ENCODE data around the gene BCL7B. TPM values are rescaled to one million over a fixed set of nuclear protein-coding genes. Genes with fewer than 3 reads are reported as not detected.
"Not testable (repeated sequence)": the region's sequence is repeated elsewhere in the genome, so short reads cannot be mapped to it uniquely, and the experiment has no call there.

Gene BCL7B
- polyA plus RNA-seq, 5 donors, result 29.2 to 43.2 (median 30.9) TPM

- DNase-seq, result no peak
These were observed 52.6 kb downstream of the BCL7B start for GRCh38 chr7:73504920-73505319.

DNA sequence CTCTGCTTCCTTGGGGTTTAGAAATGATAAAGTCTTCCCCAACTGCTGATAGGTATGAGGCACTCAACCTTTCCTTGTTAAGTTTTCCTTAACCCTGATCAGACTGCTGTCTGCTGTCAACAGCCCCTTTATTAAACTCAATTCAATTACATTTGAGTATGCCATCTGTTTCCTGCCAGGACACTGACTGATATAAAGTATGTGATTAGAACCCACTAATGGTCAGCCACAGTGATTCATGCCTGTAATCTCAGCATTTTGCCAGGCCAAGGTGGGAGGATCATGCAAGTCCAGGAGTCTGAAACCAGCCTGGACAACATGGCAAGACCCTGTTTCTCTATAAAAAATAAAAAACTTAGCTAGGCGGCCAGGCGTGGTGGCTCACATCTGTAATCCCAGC is 53.5 kb downstream of the BCL7B start:
- DNase-seq, result no peak

- no peak for DNase-seq
These were observed 54.3 kb downstream of the BCL7B start for GRCh38 chr7:73503229-73503628.

DNA sequence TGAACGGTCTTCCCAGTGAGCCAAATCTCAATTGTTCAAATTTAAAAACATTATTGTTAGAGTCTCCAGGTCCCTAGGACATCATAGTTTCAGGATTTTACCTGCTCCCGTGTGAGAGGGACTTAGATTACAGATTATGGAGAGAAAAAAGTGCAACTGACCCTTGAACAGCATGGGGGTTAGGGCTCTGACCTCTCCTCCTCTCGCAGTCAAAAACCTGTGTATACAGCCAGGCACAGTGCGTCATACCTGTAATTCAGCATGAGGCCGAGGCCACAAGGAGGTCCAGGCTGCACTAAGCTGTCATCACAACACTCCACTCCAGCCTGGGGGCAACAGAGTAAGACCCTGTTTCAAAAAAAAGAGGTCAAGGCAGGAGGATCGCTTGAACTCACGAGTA is 60.9 kb downstream of the BCL7B start:
- DNase-seq, result no peak

GRCh38 chr7:73495507-73495906 is 62.0 kb downstream of the BCL7B start:
- not testable (repeated sequence) for DNase-seq

- no peak for DNase-seq
These were observed 67.5 kb downstream of the BCL7B start for GRCh38 chr7:73489976-73490375.

- no peak for DNase-seq
These were observed 70.0 kb downstream of the BCL7B start for GRCh38 chr7:73487486-73487885.

Other genes with a start within 250 kb of the BCL7B start
- gene NSUN5, start 248.9 kb downstream of the BCL7B start, polyA plus RNA-seq (ENCODE audit: insufficient read depth in 1 of 5, insufficient read length in 5 of 5, low replicate concordance in 1 of 5), result 10 to 100 TPM; 11.7 to 22.0 (median 14.9) TPM
- gene TRIM50, start 229.6 kb downstream of the BCL7B start, polyA plus RNA-seq (ENCODE audit: insufficient read depth in 1 of 5, insufficient read length in 5 of 5, low replicate concordance in 1 of 5), result under 1 TPM in 4 of 5 donors, not detected in 1; 0.14 to 0.24 (median 0.17) TPM
- gene FKBP6, start 229.5 kb downstream of the BCL7B start, polyA plus RNA-seq (ENCODE audit: insufficient read depth in 1 of 5, insufficient read length in 5 of 5, low replicate concordance in 1 of 5), result under 1 TPM; 0.18 to 0.74 (median 0.33) TPM
- gene FZD9, start 123.9 kb downstream of the BCL7B start, polyA plus RNA-seq (ENCODE audit: insufficient read depth in 1 of 5, insufficient read length in 5 of 5, low replicate concordance in 1 of 5), result 1 to 10 TPM in 1 of 5 donors, under 1 TPM in 4; 0.38 to 1.9 (median 0.72) TPM
- 10 to 100 TPM; 59.0 to 76.0 (median 71.8) TPM for gene BAZ1B, start 35.4 kb downstream of the BCL7B start, polyA plus RNA-seq (ENCODE audit: insufficient read depth in 1 of 5, insufficient read length in 5 of 5, low replicate concordance in 1 of 5)
- 10 to 100 TPM; 36.9 to 41.9 (median 39.6) TPM for gene TBL2, start 20.9 kb upstream of the BCL7B start, polyA plus RNA-seq (ENCODE audit: insufficient read depth in 1 of 5, insufficient read length in 5 of 5, low replicate concordance in 1 of 5)
- 1 to 10 TPM; 1.6 to 6.0 (median 2.4) TPM for gene MLXIPL, start 66.8 kb upstream of the BCL7B start, polyA plus RNA-seq (ENCODE audit: insufficient read depth in 1 of 5, insufficient read length in 5 of 5, low replicate concordance in 1 of 5)
- gene VPS37D, start 110.1 kb upstream of the BCL7B start, polyA plus RNA-seq (ENCODE audit: insufficient read depth in 1 of 5, insufficient read length in 5 of 5, low replicate concordance in 1 of 5), result 10 to 100 TPM in 2 of 5 donors, 1 to 10 TPM in 3; 5.5 to 12.3 (median 8.2) TPM
- gene DNAJC30, start 125.8 kb upstream of the BCL7B start, polyA plus RNA-seq (ENCODE audit: insufficient read depth in 1 of 5, insufficient read length in 5 of 5, low replicate concordance in 1 of 5), result 10 to 100 TPM in 1 of 5 donors, 1 to 10 TPM in 4; 8.1 to 10.5 (median 9.0) TPM
- gene BUD23, start 125.9 kb upstream of the BCL7B start, polyA plus RNA-seq (ENCODE audit: insufficient read depth in 1 of 5, insufficient read length in 5 of 5, low replicate concordance in 1 of 5), result 10 to 100 TPM; 69.3 to 99.6 (median 83.6) TPM
- gene STX1A, start 162.0 kb upstream of the BCL7B start, polyA plus RNA-seq (ENCODE audit: insufficient read depth in 1 of 5, insufficient read length in 5 of 5, low replicate concordance in 1 of 5), result 10 to 100 TPM in 1 of 5 donors, 1 to 10 TPM in 4; 6.4 to 12.7 (median 9.4) TPM
- 10 to 100 TPM; 12.5 to 18.2 (median 13.5) TPM for gene ABHD11, start 181.1 kb upstream of the BCL7B start, polyA plus RNA-seq (ENCODE audit: insufficient read depth in 1 of 5, insufficient read length in 5 of 5, low replicate concordance in 1 of 5)
- 10 to 100 TPM in 4 of 5 donors, 1 to 10 TPM in 1; 10.0 to 31.1 (median 19.9) TPM for gene CLDN3, start 212.6 kb upstream of the BCL7B start, polyA plus RNA-seq (ENCODE audit: insufficient read depth in 1 of 5, insufficient read length in 5 of 5, low replicate concordance in 1 of 5)

Measured in right lung (tissue), 5 donors.